NCI-H82 treated with DMSO at 0.1 percent for 48 hours (cell line): Measurements from ENCODE around the gene CADPS.
"Not testable (repeated sequence)": the region's sequence is repeated elsewhere in the genome, so short reads cannot be mapped to it uniquely, and the experiment has no call there.

Source experiments
- DNase-seq: peaks from one replicate; lab custom pipeline; 2025; ENCODE audit not compliant: unreplicated experiment; lab: John Stamatoyannopoulos, UW

Gene CADPS

DNA sequence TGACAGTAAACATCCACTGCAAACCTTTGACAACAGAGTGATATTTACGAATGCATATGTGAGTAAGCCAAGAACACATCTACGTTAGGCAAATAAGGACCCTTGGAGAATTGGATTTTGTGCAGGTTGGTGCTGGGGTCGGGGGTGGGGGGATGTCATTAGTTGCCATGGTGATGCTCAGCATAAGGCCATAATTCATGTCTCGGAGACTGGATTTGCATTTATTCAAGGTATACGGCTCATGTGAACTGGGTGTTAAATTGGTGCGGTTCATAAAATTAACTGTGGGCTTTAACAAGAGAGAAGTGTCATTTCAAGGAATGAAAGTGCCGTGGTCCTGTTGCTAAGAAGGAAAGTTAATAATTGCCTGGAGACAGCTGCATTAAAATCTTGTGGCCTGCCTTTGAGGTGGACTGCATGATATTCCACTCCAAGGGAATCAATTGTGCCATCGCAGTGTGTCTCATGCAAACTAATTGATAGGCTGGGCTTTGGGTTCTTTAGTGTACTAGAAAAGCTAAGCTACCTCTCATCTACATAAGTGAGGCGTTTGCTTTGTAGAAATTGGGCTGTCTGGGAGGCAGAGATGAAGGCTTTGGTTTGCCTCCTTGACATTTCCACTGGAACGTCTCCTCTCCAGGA, 273.0 kb downstream of the CADPS start:
- DNase-seq = peak; percentile 77

DNA sequence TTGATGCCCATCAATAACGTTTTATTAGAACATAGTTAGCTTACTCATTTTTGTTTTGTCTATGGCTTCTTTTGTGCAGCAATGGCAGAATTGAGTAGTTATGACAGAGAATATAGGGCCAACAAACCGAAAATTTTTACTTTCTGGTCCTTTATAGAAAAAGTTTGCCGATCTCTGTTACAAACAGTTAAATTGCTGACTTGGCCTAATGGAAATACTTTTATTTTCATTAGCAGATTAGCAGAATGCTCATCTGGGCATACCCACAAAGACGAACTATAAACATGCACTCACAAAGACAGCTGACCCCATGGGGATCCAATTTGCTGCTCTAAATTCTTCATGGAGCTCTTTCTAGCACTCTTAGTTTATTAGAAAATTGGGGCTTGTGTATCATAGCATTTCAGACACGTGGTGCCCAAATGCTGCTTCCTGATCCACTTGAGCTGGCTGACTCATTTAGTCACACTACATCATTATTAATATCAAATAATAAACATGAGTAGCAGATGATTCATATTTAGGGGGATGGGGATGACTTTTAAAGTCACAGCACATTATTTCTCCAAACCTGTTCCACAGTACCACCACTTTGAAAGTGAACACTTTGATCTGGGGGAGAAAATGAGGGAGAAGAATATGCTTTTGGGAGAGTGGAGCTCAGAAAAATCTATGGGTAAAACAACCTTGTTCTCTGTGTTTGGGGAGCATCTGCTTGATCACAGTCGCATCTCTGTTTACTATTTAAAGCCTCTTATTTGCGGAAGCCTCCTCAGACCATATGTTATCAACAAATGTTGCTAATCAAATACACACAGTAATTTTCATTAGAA, 273.8 kb downstream of the CADPS start:
- peak; percentile 77 for DNase-seq

- no peak for DNase-seq
Observed at GRCh38 chr3:62600033-62600432, 275.2 kb downstream of the CADPS start.

DNA sequence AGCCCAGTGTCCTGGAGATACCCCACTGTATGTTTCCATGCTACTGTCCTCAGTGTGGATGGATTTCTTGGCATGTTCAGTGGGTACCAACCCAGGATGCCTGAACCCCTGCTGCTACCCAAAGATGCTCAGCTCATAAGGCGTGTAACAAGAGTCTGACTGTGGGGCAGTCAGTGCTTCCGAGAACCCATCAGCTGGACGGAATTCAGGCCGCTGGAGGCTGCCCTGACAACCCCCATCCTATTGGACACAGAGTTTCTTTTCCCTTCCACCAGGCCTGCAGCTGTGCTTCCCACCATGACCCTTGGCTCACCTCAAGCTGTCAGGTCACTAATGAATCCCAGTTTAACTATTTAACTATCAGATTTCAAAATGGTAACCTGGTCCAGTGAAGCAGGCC, 277.7 kb downstream of the CADPS start:
- no peak for DNase-seq

DNA sequence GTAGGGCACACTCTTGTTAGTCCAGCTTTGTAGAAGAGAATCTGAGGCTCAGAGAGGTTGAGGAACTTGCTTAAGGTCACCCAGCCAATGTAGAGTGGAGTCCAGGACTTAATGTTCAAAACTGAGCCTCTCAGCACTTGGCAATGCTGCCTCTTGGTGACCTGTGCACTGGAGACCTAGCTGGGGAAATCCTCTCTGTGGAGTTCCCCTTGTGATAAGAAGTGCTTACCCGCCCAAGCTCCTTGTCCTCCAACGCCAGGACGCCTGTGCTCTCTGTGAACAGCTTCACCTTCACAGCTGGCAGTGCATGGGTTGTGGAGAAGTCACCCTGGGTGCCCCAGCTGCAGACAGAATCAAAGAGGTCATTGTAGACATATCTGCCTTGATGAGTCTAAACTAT, 282.8 kb downstream of the CADPS start:
- no peak for DNase-seq

GRCh38 chr3:62589078-62589477, 286.1 kb downstream of the CADPS start:
- DNase-seq = no peak

DNA sequence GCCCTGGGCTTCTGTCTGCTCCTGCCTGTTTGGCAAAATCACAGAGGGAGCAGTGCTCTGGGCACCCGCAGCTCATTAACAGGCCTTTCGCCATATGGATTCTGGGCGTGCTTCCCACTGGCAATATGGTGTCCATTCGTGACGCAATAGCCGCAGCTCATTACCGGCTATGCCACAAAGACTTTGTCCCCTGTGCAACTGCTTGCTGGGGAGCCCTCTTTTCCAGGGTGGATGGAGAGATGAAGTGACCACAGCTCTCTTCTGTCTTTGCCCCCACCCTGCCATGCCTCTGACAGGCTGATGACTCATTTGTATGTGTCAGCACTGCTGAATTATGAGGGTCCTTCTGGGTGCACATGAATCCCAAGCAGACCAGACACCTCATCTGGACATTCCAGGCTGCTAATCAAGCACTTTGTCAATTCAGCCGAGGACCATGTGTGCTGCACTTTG, 287.6 kb downstream of the CADPS start:
- no peak for DNase-seq

DNA sequence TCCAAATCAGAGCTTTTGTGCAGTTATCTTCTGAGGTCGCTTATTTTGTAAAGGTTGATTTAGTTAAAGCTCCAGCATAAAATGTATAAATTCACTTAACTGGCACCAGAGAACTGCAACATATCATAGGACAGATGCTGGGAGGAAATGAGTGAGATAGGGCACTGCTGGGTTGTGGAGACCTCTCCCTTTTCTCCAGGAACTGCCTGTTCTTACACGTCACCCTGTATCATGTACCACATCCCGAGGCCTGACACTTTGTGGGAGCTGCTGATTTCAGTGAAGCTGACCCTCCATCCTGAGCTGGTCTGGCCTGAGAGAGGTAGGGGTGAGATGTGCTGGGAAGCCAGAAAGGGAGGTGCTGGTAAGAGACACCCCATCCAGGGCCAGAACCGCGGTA, 288.0 kb downstream of the CADPS start:
- no peak for DNase-seq

- DNase-seq = no peak
Observed at GRCh38 chr3:62586356-62586755, 288.9 kb downstream of the CADPS start.

- no peak for DNase-seq
Observed at GRCh38 chr3:62585861-62586260, 289.4 kb downstream of the CADPS start.

- no peak for DNase-seq
Observed at GRCh38 chr3:62584636-62585035, 290.6 kb downstream of the CADPS start.

DNA sequence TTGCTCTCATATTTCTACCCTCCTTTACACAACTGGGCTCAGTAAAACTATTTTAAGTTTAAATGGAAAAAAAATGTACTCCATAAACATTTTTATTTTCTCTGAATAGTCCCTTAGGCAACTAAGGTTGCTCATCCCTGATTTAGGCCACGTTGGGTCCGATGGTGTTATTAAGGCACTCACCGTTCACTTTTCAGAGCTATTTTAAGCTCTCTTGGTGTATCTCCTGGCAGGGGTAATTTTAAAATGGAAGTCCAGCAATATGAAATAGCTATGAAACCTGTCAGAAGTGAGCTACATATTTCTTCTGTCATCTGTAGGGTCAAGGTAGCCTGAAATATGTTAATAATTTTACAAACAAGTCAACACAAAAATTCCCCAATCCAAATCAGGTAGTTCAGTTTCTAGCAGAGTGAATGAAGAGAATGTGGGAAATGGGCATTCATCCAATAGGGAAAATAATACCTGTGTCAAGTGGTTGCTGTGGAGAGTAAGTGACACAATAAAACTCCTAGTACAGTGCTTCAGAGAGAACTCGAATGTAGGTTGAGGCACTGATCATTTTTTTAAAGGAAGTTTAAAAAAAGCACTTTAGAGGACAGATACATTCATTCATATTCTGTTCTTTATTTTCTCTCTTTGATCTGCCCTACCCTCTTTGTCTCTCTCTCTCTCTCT, 292.6 kb downstream of the CADPS start:
- no peak for DNase-seq

GRCh38 chr3:62580485-62580884, 294.7 kb downstream of the CADPS start:
- not testable (repeated sequence) for DNase-seq

DNA sequence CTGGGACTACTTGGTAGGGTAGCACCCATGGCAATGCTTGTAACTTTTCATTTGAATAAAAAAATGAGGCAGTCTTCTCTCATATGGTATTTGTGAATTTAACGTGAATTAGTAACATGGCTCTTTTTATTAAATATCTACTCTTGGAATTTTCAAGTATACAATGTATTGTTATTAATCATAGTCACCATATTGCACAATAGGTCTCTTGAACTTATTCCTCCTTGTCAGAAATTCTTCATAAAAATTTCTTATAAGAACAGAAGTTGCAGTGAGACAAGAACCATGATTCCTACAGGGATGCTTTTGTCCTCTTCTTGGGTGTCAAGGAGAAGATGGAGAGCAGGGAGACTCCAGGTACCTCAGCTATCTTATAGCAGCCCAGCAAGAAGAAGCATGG, 298.1 kb downstream of the CADPS start:
- no peak for DNase-seq

GRCh38 chr3:62574266-62574898, 300.8 kb downstream of the CADPS start:
- DNase-seq = no peak

DNA sequence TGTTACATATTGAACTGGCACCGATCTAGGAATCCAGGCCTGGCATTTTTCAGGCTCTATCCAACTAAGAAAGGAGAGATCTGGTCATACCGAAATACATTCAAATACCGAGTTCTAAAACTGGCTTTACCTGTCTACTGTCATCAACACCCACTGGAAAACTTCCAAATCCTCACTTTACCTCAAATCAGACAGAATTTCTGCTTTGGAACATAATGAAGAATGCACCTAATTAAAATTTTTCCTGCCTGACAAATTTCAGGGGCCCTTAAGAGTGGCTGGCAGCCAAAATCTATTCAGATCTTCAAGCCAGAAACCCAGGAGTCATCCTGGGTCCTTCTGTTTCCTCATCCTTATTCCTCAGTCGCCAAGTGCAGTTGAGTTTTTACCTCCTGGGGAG, 303.3 kb downstream of the CADPS start:
- DNase-seq = no peak

- no peak for DNase-seq
Observed at GRCh38 chr3:62570888-62571287, 304.3 kb downstream of the CADPS start.

DNA sequence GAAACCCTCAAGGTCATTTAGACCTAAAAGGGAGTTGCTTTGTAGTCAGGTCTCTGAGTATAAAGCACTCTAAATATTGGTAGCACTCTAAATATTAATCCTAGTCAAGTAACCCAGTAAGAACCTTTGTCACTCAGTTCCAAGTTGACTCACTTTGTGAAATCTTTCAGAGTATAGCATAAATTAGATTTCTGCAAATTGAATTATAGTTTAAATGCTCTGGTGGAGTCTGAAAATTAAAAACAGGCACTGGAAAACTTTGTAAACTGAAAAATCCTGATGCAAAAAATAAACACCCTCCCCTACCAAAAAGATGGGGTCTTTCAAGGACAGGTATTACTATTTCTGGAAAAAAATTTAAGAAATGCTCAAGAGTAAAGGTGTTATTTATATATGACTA, 305.6 kb downstream of the CADPS start:
- no peak for DNase-seq

DNA sequence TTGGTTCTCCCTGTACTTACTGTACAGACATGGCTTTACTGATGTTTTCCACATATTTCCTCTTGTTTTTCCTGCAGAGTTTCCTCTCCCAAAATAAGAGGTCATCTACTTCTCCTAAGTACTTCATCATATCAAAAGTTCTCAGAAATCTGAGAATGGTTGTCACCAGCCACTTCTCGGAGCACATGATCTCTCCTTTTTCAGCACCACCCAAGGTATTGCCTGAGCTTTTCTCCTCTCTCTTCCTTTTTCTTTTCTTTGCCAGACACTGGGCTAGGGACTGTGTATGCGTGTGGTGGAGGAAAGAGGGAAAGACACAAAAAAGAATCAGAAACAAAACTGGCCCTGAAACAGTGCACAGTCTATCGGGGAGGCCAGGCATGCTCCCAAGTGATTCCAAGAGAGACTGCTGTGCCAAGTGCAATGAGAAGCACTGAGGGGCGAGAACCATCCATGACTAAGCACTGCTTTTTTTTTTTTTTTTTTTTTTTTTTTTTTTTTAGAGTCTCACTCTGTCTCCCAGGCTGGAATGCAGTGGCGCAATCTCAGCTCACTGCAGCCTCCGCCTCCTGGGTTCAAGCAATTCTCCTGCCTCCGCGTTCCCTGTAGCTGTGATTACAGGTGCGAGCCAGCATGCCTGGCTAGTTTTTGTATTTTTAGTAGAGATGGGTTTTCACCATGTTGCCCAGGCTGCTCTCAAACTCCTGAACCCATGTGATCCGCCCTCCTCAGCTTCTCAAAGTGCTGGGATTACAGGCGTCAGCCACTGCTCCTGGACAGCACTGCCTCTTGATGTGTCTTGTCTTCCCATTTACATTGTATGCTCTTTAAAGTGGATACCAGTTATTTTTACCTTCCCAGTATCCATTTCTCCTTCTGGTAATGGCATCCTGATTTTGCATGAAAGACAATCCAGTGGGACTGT, 307.9 kb downstream of the CADPS start:
- DNase-seq = no peak

DNA sequence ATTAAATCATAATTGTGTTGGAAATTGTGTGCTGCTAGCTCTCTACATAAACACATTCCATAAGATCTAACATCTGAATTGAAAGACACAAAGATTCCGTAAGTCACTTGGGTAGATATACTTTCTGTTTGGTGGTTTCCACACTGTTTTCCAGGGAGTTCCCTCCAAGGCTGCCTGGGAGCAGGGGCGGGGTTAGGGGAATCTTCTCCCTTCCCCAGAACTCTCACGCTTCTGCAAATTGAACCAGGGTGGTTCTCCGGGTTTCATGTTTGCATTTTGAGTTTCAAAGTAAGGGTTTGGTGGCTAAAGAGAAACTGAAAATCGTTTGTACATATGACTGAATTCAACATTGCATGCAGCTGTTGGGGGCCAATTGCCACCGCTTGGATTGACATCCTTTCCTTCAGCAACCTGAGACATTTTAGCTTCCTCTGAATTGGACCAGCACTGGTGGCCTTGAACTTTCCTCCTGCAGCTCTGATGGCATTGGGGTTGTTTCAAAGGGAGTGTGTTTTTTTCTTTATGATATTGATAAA, 309.1 kb downstream of the CADPS start:
- DNase-seq = no peak
